HG02588 (cell line): ENCODE results near the gene TXNRD2.
A peak's percentile ranks its signal among the peaks of the same experiment; 100 is the strongest.

Experiments used
- ATAC-seq: cut with Tn5 transposase; IDR thresholded peaks from one replicate; pipeline ENCODE4 v1.9.1; 2021; ENCODE audit warnings: mild to moderate bottlenecking, moderate library complexity; ENCODE audit not compliant: unreplicated experiment

TXNRD2 gene

GRCh38 chr22:19868773-19869471, 72.7 kb downstream of the TXNRD2 start:
- ATAC-seq: no peak

GRCh38 chr22:19868333-19868732, 73.3 kb downstream of the TXNRD2 start:
- ATAC-seq: no peak

DNA sequence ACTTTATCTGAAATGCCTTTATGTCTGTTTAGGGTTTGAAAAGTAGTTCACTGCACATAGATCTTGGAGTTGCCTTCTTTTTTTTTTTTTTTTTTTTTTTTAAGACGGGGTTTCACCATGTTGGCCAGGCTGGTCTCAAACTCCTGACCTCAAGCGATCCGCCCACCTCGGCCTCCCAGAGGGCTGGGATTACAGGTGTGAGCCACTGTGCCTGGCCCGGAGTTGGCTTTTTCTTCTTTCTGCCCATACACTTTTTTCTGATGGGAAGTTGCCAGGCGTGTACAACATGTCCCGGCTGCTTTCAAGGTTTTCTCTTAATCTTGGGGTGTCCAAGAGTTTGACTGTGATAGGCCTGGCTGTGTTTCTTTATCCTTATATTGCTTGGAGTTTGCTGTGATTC, 74.0 kb downstream of the TXNRD2 start:
- no peak for ATAC-seq

GRCh38 chr22:19866665-19867009, 75.0 kb downstream of the TXNRD2 start:
- no peak for ATAC-seq

DNA sequence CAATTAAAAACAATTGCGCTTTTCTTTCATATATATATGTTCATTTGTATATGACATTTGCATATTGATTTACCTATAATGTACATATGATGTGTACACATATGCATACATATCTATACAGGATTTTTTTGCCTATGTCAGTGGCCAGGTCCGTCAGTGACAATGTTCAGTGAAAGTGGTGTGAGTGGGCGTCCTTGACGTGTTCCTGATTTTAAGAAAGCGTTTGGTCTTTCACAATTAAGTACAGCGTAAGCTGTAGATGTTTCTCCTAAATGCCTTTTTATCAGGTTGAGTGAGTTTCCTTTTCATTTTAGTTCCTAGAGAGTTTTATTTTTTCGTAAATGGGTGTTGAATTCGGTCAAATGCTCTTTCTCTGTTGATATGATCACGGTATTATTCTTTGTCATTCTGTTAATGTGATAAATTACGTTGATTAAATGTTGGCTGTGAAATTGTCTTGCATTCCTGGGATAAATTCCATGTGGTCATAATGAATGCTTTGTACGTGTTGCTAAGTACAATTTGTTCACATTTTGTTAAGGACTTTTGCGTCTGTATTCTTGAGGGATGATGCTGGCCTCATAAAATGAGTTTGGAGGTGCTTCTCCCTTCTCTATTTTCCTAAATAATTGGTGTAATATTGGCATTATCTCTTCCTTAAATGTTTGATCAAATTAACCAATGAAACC, 76.3 kb downstream of the TXNRD2 start:
- no peak for ATAC-seq

DNA sequence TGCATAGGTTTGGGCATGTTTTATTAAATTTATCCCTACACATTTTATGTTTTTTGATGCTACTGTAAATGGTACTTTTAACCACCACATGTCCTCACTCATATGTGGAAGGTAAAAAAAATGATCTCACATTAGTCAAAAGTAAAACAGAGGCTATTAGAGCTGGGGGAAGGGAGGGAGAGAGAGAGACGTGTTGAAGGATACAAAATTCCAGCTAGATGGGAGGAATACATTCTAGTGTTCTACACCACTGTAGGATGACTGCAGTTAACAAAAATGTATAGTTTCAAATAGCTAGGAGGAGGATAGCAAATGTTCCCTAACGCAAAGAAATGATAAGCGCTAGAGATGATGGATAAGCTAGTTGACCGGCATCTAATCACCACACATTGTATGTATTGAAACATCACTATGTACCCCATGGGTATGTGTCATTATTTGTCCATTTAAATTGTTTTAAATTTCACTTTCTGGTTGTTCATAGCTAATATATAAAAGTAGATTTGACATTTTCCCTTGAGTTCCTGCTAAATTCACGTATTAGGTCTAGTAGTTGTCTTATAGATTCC, 77.0 kb downstream of the TXNRD2 start:
- no peak for ATAC-seq

GRCh38 chr22:19863571-19863970, 78.0 kb downstream of the TXNRD2 start:
- ATAC-seq: no peak

- no peak for ATAC-seq
These were observed 78.9 kb downstream of the TXNRD2 start for GRCh38 chr22:19862619-19863246.

DNA sequence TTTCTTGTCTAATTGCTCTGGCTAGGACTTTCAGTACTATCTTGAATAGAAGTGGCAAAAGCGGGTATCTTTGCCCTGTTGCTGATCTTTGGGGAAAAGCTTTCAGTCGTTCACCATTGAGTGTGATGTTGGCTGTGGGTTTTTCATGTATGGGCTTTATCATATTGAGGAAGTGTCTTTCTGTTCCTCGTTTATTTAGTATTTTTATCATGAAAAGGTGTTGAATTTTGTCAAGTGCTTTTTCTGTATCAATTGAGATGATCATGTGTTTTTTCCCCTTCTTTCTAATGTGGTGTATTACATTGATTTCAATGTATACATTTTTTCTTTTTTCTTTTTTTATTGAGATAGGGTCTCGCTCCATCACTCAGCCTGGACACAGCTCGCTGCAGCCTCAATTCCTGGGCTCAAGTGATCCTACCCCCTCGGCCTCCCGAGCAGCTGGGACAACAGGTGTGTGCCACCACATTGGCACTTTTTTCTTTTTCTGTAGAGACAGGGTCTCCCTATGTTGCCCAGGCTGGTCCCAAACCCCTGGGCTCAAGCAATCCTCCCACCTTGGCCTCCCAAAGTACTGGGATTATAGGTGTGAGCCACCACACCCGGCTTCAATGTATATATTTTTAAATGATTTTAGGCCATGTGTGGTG, 81.6 kb downstream of the TXNRD2 start:
- ATAC-seq: no peak

GRCh38 chr22:19857382-19857781, 84.2 kb downstream of the TXNRD2 start:
- ATAC-seq: no peak

DNA sequence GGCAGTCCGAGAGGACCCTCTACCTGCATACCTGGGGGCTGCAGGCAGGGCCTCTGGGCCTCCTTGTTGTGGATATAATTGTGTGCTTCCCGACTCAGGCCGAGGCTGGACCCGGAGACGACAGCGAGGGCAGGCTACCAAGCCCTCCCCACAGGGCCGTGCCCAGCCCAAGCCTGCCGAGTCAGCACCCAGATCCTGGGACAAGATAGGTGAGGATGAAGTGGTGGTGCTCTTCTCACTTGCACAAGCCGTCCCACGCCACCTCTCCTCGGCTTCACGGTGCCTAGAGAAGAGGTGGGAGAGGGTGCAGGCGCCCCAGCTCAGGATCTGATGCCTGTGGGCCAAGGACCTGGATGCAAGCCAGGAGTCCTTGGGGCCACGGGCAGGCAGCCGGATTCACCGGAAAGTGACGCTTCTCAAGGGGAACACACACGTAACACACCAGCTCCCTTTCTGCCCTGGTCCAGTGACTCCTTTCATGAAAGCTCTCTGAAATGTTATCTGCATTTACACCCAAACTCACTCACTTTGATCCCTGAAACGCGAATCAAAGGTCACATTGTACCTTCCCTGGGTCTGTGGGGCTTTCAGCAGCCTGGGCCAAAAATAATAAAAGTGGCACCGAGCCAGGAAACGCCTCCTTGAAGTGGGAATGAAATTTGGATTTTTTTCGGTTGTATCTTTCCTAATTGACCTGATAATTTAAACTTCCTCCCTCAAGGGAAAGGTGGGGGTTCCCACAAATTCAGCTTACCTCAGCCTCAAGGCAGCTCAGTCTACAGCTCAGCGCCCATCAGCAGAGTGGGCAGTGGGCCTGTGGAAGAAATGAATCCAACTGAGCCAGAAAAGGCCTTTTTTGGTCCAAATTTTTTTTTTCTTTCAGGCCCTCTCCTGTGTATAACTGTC, 85.9 kb downstream of the TXNRD2 start:
- peak; percentile 11 for ATAC-seq

DNA sequence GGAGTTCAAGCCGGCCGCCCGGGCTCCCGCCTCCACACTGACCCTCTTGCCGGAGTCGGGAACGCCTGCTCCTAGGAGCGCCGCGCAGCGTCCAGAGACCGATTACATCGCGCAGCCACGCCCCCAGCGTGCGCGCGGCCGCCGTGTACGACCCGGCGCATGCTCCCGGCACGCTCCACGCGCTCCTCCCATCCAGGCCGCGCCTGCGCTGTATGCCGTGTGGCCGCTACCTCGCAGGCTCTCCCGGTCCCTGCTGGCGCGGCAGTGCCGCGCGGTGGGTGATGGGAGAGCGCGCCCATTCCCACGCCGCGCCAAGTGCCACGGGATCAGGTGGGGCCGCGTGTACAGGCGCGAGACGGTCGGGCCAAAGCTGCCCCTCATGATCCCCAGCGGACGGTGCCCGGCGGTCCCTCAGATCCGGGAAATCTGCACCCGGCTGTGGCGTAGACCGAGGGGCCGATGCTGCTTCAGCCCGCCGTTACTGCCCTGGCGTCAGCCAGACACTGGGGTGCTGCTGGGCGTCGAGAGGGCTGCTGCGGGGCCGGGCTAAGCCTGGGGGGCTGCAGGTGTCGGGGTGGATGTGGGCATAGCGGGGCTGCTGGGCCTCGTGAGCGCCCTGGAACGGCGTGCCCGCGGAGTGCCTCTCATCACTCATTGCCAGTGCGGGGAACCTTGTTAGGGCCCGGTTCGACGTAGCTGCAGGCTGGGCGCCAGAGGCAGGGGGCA, 86.7 kb downstream of the TXNRD2 start, which contains the start of the genes GNB1L and RTL10:
GNB1L (minus strand) TSS at position 97 of the 726 bp plus-strand sequence. CDS start 33,519 bp downstream, outside the sequence.
RTL10 (minus strand) TSS at position 97 of the 726 bp plus-strand sequence. CDS start 2,613 bp downstream, outside the sequence.
- ATAC-seq: peak; percentile 86

DNA sequence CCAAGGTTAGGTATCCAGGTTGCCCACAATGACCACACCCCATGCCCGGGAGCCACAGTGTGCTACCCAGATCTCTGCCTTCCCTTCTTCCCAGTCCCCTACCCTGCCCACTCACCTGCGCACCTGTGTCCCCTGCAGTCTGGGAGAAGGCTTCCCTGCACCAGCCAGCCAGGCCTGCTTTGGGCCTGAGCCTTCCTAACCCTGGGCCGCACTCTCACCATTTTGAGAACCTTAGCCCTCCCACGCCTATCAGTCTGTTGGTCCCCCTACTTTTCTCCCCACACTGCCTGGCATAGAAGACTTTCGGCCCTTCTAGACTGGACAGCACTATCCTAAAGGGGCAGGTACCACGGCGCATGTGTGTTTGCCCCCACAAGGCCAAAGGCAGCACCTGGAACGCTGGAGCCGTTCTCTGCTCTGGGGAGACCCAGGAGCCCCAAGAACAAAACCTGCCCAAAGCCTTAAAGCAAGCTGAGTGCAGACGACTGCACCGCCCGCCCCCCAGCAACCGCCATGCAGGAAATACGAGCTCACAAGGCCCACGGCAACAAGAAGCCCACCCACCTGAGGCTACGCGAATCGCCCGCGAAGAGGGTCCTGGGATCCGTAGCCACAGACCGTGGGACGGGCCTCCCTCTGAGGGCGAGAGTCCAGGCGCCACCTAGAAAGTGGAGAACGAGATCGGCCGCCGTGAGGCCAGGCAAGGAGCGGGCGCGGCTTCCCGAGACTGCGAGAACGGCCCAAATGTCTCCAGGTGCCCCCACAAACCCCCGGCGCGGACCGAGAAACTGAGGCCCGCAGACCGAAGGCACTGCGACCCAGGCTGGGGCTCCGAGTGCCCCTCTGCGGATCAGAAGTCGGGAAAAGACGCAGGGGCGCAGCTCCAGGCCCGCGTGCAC, 87.5 kb downstream of the TXNRD2 start:
- ATAC-seq: no peak

- no peak for ATAC-seq
These were observed 88.3 kb downstream of the TXNRD2 start for GRCh38 chr22:19853058-19853878.

GRCh38 chr22:19852177-19852781, 89.3 kb downstream of the TXNRD2 start:
- no peak for ATAC-seq

- ATAC-seq: no peak
These were observed 90.1 kb downstream of the TXNRD2 start for GRCh38 chr22:19851291-19852176.
